K562 (cell line): Measurements from ENCODE around the gene BMP2K. TPM values are rescaled to one million over a fixed set of nuclear protein-coding genes. Genes with fewer than 3 reads are reported as not detected.

Experiments used
- ATF7 ChIP-seq: fragments of 450-650 bp; IDR thresholded peaks from 2 replicates; pipeline ENCODE4 v1.7.1; 2014; ENCODE audit warnings: mild to moderate bottlenecking, moderate library complexity
- GATAD2B ChIP-seq: fragments of 450-650 bp; IDR thresholded peaks from 2 replicates; pipeline ENCODE4 v1.6.1; 2017; ENCODE audit warnings: mild to moderate bottlenecking, borderline replicate concordance
- HCFC1 ChIP-seq: IDR thresholded peaks from 2 replicates; pipeline ENCODE4 v1.6.1; 2012; ENCODE audit warnings: low read depth, low read length, improper control_type of control experiment
- HDAC1 ChIP-seq, 2 experiments: fragments of 450-650 bp; IDR thresholded peaks; 2 replicates each; pipeline ENCODE4 v1.6.1; 2016 to 2017; ENCODE audit warnings: inconsistent platforms in 1 of 2, mild to moderate bottlenecking in 1 of 2, moderate library complexity in 1 of 2
- NCOA6 ChIP-seq: fragments of 450-650 bp; IDR thresholded peaks from 2 replicates; pipeline ENCODE4 v1.6.1; 2017; ENCODE audit warnings: mild to moderate bottlenecking
- NR2C2 ChIP-seq, 2 experiments: fragments of 200-800 bp in 1 of 2; sonication (Bioruptor generic) in 1 of 2; sonication (generic) in 1 of 2; formaldehyde crosslinking in 1 of 2; IDR thresholded peaks; 2 replicates each; pipeline versions ENCODE4 v1.6.1 to v1.8.0; 2016 to 2022; ENCODE audit warnings: mild to moderate bottlenecking in 1 of 2, missing compliant biosample characterization in 1 of 2, missing genetic modification characterization in 1 of 2, missing genetic modification reagents in 1 of 2
- NRF1 ChIP-seq, 2 experiments: fragments of 450-650 bp; IDR thresholded peaks in 1 of 2; conservative IDR thresholded peaks in 1 of 2; 2 replicates each; pipeline ENCODE4 v1.6.1; 2014; ENCODE audit warnings: mild to moderate bottlenecking in 2 of 2
- PHF20 ChIP-seq: fragments of 450-650 bp; IDR thresholded peaks from 2 replicates; pipeline ENCODE4 v1.6.1; 2018; ENCODE audit not compliant: partially characterized antibody
- SIN3A ChIP-seq, 2 experiments: fragments of 150-350 bp in 1 of 2; IDR thresholded peaks; 2 replicates each; pipeline ENCODE4 v1.6.1; 2011 to 2016; ENCODE audit warnings: borderline replicate concordance in 2 of 2, low read depth in 2 of 2, low read length in 2 of 2, mild to moderate bottlenecking in 2 of 2, moderate library complexity in 2 of 2; ENCODE audit not compliant: control insufficient read depth in 1 of 2
- STAG1 ChIP-seq: sonication (generic); formaldehyde crosslinking; IDR thresholded peaks from 2 replicates; pipeline ENCODE4 v1.5.0; 2020; ENCODE audit warnings: missing genetic modification reagents, borderline replicate concordance
- TOE1 ChIP-seq, 2 experiments: fragments of 450-650 bp in 1 of 2; sonication (generic) in 1 of 2; formaldehyde crosslinking in 1 of 2; IDR thresholded peaks; 2 replicates each; pipeline versions ENCODE4 v1.7.1 to v1.8.0; 2016 to 2022; ENCODE audit warnings: borderline replicate concordance in 2 of 2, mild to moderate bottlenecking in 2 of 2, antibody characterized with exemption in 1 of 2, inconsistent platforms in 1 of 2, low read depth in 1 of 2, missing genetic modification reagents in 1 of 2, moderate library complexity in 1 of 2
- TSC22D4 ChIP-seq: fragments of 450-650 bp; IDR thresholded peaks from 2 replicates; pipeline ENCODE4 v1.6.1; 2016; ENCODE audit warnings: missing genetic modification characterization, missing biosample characterization, control low read depth
- U2AF2 ChIP-seq: fragments of 200-400 bp; formaldehyde crosslinking; optimal IDR thresholded peaks from 2 replicates; pipeline ENCODE3; 2017; ENCODE audit warnings: low read depth, mild to moderate bottlenecking, low read length
- XRCC3 ChIP-seq: fragments of 450-650 bp; IDR thresholded peaks from 2 replicates; pipeline ENCODE4 v1.6.1; 2017; ENCODE audit warnings: mild to moderate bottlenecking, moderate library complexity
- ZBTB8A ChIP-seq: fragments of 450-650 bp; IDR thresholded peaks from 2 replicates; pipeline ENCODE4 v1.6.1; 2018; ENCODE audit warnings: mild to moderate bottlenecking, moderate library complexity; ENCODE audit not compliant: partially characterized antibody
- ZFP1 ChIP-seq: fragments of 450-650 bp; formaldehyde crosslinking; IDR thresholded peaks from 2 replicates; pipeline ENCODE4 v1.4.0; 2020; ENCODE audit warnings: mild to moderate bottlenecking, mixed read lengths
- ZNF217 ChIP-seq: sonication (generic); formaldehyde crosslinking; IDR thresholded peaks from 2 replicates; pipeline ENCODE4 v1.8.0; 2022; ENCODE audit warnings: mild to moderate bottlenecking, missing genetic modification reagents
- ZNF589 ChIP-seq: fragments of 200-800 bp; sonication (Bioruptor generic); IDR thresholded peaks from 2 replicates; pipeline ENCODE4 v1.6.1; 2016; ENCODE audit warnings: low read depth, missing genetic modification characterization, missing compliant biosample characterization
- polyA plus RNA-seq, 8 experiments: library from polyadenylated mRNA; depleted of rRNA in 4 of 8; stranded (reverse) in 5 of 8; unstranded in 3 of 8; fragments of >200 nt; fragmentation: Nextera tagmentation in 2 of 8; fragmentation: Illumina TruSeq in 1 of 8; extraction: Ambion mirVana in 2 of 8; extraction: Trizol in 1 of 8; gene quantifications; 2 replicates each; pipeline versions ENCODE4 v1.2.1 to v1.2.3, GENCODE V29; 2011 to 2014; ENCODE audit warnings: inconsistent platforms in 1 of 8, missing spikeins in 1 of 8
- total RNA-seq, 7 experiments: library from RNA; depleted of rRNA in 6 of 7; stranded (reverse); fragments of >200 nt in 6 of 7; fragmentation: Illumina TruSeq in 2 of 7; extraction: Trizol in 2 of 7; gene quantifications; 2 replicates each; pipeline versions ENCODE4 v1.2.1 to v1.2.3, GENCODE V29; 2011 to 2021; ENCODE audit warnings: low replicate concordance in 1 of 7
- TF ChIP-seq, protein P1 (sequence below): fragments of 450-650 bp; IDR thresholded peaks from 2 replicates; pipeline ENCODE4 v1.6.1; 2014; ENCODE audit warnings: low read depth, mild to moderate bottlenecking, moderate library complexity, borderline replicate concordance
- TF ChIP-seq, protein P2 (sequence below): sonication (generic); formaldehyde crosslinking; IDR thresholded peaks from 2 replicates; pipeline ENCODE4 v1.9.0; 2022; ENCODE audit warnings: mild to moderate bottlenecking, missing genetic modification reagents
- TF ChIP-seq, protein P3 (sequence below): sonication (generic); formaldehyde crosslinking; IDR thresholded peaks from 2 replicates; pipeline ENCODE4 v1.8.1; 2022; ENCODE audit warnings: missing genetic modification reagents

The BMP2K gene
- total and polyA plus RNA-seq, 9 of the 15 experiments (the other 6 are each of a cell fraction or from before 2014, with no cell fraction given), result 17.0 to 217 (median 104) TPM

DNA sequence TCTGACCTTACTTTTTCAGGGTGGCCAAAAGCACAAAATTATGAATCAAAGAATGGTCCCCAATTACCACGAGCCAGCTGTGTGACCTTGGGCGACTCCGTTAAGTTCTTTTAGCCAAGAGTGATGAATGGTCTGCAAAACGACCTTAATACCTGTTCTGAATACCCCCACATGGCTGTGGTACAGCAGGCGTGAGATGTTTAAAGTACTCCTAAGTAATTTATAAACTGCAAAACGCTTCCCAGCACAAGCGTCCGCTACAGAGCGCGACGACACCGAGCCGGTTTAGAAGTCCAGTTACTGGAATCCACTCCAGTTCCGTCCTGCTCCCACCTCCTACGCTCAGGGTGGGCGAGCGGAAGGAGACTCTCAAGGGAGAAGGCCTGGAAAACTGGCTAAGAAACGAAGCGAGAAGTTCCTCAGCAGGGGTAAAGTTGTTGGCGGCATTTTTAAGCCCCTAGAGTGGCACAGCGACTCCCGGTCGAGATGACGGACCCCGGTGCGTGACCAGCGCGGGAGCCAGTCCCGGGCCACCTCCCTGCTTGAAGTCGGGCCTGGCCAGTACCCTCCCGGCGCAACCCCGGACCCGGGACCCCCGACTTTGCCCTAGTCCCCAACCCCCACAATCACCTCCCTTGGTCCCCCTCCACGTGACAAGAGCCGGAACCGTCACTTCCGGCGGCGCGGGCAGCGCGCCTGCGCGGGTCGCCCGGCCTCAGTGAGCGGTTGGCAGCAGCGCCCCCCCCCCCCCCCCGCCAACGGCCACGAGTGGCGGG is 659 bp upstream of the BMP2K start (continued):
- TF ChIP-seq ZNF217 (no peak), NRF1 (conservative IDR thresholded peaks at IDR 0.05 in 1 of 2, IDR thresholded peaks at IDR 0.05 in 1 of 2) (peak; percentile 87 to 90), XRCC3 (no peak), NR2C2 (CRISPR knock-in tag; IDR thresholded peaks at IDR 0.05) (no peak), NR2C2 (tag; IDR thresholded peaks at IDR 0.05) (peak; percentile 49), HDAC1 (IDR thresholded peaks at IDR 0.05) (peak in 1 of 2 experiments; percentile 66; a peak in 2 of 4 replicates), TOE1 (IDR thresholded peaks at IDR 0.05; ENCODE audit: borderline replicate concordance) (peak; percentile 73; the same call in 1 of the 2 replicates), TOE1 (CRISPR knock-in tag; IDR thresholded peaks at IDR 0.05; ENCODE audit: borderline replicate concordance, low read depth) (0 out of 2 replicates have a peak, but pooled peaks have one; percentile 27), TSC22D4 (no peak), SIN3A (IDR thresholded peaks at IDR 0.05; ENCODE audit: borderline replicate concordance in 2 of 2, control insufficient read depth in 1 of 2, low read depth in 2 of 2, low read length in 2 of 2) (peak in 1 of 2 experiments; percentile 66; a peak in 1 of 4 replicates), ZBTB8A (no peak), U2AF2 (no peak), ATF7 (peak; percentile 38), ZFP1 (CRISPR knock-in tag) (no peak), ZNF589 (CRISPR knock-in tag) (peak; percentile 53; the same call in 1 of the 2 replicates), HCFC1 (peak; percentile 48; the same call in 1 of the 2 replicates), PHF20 (peak; percentile 25), NCOA6 (no peak), GATAD2B (no peak; the same call in 1 of the 2 replicates), STAG1 (CRISPR knock-in tag) (no peak)
- TF ChIP-seq, protein P1, sequence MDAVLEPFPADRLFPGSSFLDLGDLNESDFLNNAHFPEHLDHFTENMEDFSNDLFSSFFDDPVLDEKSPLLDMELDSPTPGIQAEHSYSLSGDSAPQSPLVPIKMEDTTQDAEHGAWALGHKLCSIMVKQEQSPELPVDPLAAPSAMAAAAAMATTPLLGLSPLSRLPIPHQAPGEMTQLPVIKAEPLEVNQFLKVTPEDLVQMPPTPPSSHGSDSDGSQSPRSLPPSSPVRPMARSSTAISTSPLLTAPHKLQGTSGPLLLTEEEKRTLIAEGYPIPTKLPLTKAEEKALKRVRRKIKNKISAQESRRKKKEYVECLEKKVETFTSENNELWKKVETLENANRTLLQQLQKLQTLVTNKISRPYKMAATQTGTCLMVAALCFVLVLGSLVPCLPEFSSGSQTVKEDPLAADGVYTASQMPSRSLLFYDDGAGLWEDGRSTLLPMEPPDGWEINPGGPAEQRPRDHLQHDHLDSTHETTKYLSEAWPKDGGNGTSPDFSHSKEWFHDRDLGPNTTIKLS, result peak; percentile 56; the same call in 1 of the 2 replicates
- TF ChIP-seq, protein P2, sequence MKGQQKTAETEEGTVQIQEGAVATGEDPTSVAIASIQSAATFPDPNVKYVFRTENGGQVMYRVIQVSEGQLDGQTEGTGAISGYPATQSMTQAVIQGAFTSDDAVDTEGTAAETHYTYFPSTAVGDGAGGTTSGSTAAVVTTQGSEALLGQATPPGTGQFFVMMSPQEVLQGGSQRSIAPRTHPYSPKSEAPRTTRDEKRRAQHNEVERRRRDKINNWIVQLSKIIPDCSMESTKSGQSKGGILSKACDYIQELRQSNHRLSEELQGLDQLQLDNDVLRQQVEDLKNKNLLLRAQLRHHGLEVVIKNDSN (CRISPR knock-in tag), result peak; percentile 92
- TF ChIP-seq, protein P3, sequence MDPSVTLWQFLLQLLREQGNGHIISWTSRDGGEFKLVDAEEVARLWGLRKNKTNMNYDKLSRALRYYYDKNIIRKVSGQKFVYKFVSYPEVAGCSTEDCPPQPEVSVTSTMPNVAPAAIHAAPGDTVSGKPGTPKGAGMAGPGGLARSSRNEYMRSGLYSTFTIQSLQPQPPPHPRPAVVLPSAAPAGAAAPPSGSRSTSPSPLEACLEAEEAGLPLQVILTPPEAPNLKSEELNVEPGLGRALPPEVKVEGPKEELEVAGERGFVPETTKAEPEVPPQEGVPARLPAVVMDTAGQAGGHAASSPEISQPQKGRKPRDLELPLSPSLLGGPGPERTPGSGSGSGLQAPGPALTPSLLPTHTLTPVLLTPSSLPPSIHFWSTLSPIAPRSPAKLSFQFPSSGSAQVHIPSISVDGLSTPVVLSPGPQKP (CRISPR knock-in tag), result no peak
